ENCODE results near the gene SYT13. TPM values are rescaled to one million over a fixed set of nuclear protein-coding genes. Genes with fewer than 3 reads are reported as not detected.

Gene SYT13
- total RNA-seq, 1 experiment from 2014 or later: 9.4 TPM

GRCh38 chr11:45238724-45239123 is 47.4 kb downstream of the SYT13 start:
- Mint-ChIP-seq H3K4me3 (ENCODE audit: unreplicated experiment) (no peak overlapping the region), H3K4me1 (ENCODE audit: low read depth, unreplicated experiment) (no peaks in the 10 kb centered on the region), H3K36me3 (ENCODE audit: insufficient read depth, unreplicated experiment) (no peaks in the 10 kb centered on the region), H3K9me3 (ENCODE audit: unreplicated experiment) (no peaks in the 10 kb centered on the region), H3K27ac (ENCODE audit: unreplicated experiment) (no peak overlapping the region), H3K27me3 (ENCODE audit: insufficient read depth, unreplicated experiment) (peaks cover 9% of the 10 kb centered on the region)
- TF ChIP-seq CTCF (IDR thresholded peaks at IDR 0.05; ENCODE audit: insufficient read depth in 1 of 2, low read depth in 1 of 2, low read length in 1 of 2, severe bottlenecking in 1 of 2, unreplicated experiment in 1 of 2): no peak
- DNase-seq: no peak
- no TSS peak for BruUV-seq (replicated peaks)
- no peaks in the 10 kb centered on the region for H3K9me3 ChIP-seq
- no peaks in the 10 kb centered on the region for H3K36me3 ChIP-seq (ENCODE audit: control insufficient read depth, insufficient read depth, low read length)
- no peaks in the 10 kb centered on the region for H3K27me3 ChIP-seq (replicated peaks; ENCODE audit: control insufficient read depth, insufficient read depth, low read length)
- no peaks in the 10 kb centered on the region for H3K4me1 ChIP-seq
- POLR2A ChIA-PET: no interaction called here
- CTCF ChIA-PET: no interaction called here
- intact Hi-C loops (cut with micrococcal nuclease; ENCODE audit: unreplicated experiment): loop anchor here (10.0 kb wide), 1 partner anchor 54 kb away; no protein-coding TSS in a partner anchor
- H3K4me3 ChIP-seq (ENCODE audit: low read depth, low read length): no peak overlapping the region

GRCh38 chr11:45237711-45238315 is 48.3 kb downstream of the SYT13 start:
- TF ChIP-seq CTCF (IDR thresholded peaks at IDR 0.05; ENCODE audit: insufficient read depth in 1 of 2, low read depth in 1 of 2, low read length in 1 of 2, severe bottlenecking in 1 of 2, unreplicated experiment in 1 of 2): no peak
- Mint-ChIP-seq H3K36me3 (ENCODE audit: insufficient read depth, unreplicated experiment) (no peaks in the 10 kb centered on the region), H3K4me3 (ENCODE audit: unreplicated experiment) (no peak overlapping the region), H3K9me3 (ENCODE audit: unreplicated experiment) (no peaks in the 10 kb centered on the region), H3K4me1 (ENCODE audit: low read depth, unreplicated experiment) (no peaks in the 10 kb centered on the region), H3K27ac (ENCODE audit: unreplicated experiment) (no peak overlapping the region), H3K27me3 (ENCODE audit: insufficient read depth, unreplicated experiment) (peaks cover 9% of the 10 kb centered on the region)
- H3K27me3 ChIP-seq (replicated peaks; ENCODE audit: control insufficient read depth, insufficient read depth, low read length): no peaks in the 10 kb centered on the region
- H3K4me1 ChIP-seq: no peaks in the 10 kb centered on the region
- no peaks in the 10 kb centered on the region for H3K9me3 ChIP-seq
- POLR2A ChIA-PET: no interaction called here
- no peak overlapping the region for H3K4me3 ChIP-seq (ENCODE audit: low read depth, low read length)
- intact Hi-C loops (cut with micrococcal nuclease; ENCODE audit: unreplicated experiment): loop anchor here (10.0 kb wide), 1 partner anchor 53 kb away; no protein-coding TSS in a partner anchor
- BruUV-seq (replicated peaks): no TSS peak
- DNase-seq: no peak
- no peaks in the 10 kb centered on the region for H3K36me3 ChIP-seq (ENCODE audit: control insufficient read depth, insufficient read depth, low read length)
- CTCF ChIA-PET: interaction anchor here (0.6 to 1.3 kb wide), 3 partner anchors 107 to 128 kb away, joined by 3 to 5 read pairs (median 4); no protein-coding TSS in a partner anchor

GRCh38 chr11:45234306-45235006 is 51.7 kb downstream of the SYT13 start:
- Mint-ChIP-seq H3K4me3 (ENCODE audit: unreplicated experiment) (no peak overlapping the region), H3K4me1 (ENCODE audit: low read depth, unreplicated experiment) (no peaks in the 10 kb centered on the region), H3K27me3 (ENCODE audit: insufficient read depth, unreplicated experiment) (peaks cover 9% of the 10 kb centered on the region), H3K9me3 (ENCODE audit: unreplicated experiment) (no peaks in the 10 kb centered on the region), H3K36me3 (ENCODE audit: insufficient read depth, unreplicated experiment) (no peaks in the 10 kb centered on the region), H3K27ac (ENCODE audit: unreplicated experiment) (no peak overlapping the region)
- ChIA-PET POLR2A (no interaction called here), CTCF (interaction anchor here (1.6 kb wide), 1 partner anchor 10 kb away, joined by 11 read pairs; no protein-coding TSS in a partner anchor)
- Histone ChIP-seq H3K9me3 (no peaks in the 10 kb centered on the region), H3K27me3 (replicated peaks; ENCODE audit: control insufficient read depth, insufficient read depth, low read length) (no peaks in the 10 kb centered on the region), H3K4me3 (ENCODE audit: low read depth, low read length) (no peak overlapping the region), H3K36me3 (ENCODE audit: control insufficient read depth, insufficient read depth, low read length) (no peaks in the 10 kb centered on the region), H3K4me1 (no peaks in the 10 kb centered on the region)
- TF ChIP-seq CTCF (IDR thresholded peaks at IDR 0.05; ENCODE audit: insufficient read depth in 1 of 2, low read depth in 1 of 2, low read length in 1 of 2, severe bottlenecking in 1 of 2, unreplicated experiment in 1 of 2): no peak
- DNase-seq: no peak
- no TSS peak for BruUV-seq (replicated peaks)
- intact Hi-C loops (cut with micrococcal nuclease; ENCODE audit: unreplicated experiment): loop anchor here (5.0 to 10.0 kb wide), 2 partner anchors 50 to 122 kb away; no protein-coding TSS in a partner anchor
